ENCODE data around the gene GLRA3.
"Not testable (repeated sequence)": the region's sequence is repeated elsewhere in the genome, so short reads cannot be mapped to it uniquely, and the experiment has no call there.

Gene GLRA3

DNA sequence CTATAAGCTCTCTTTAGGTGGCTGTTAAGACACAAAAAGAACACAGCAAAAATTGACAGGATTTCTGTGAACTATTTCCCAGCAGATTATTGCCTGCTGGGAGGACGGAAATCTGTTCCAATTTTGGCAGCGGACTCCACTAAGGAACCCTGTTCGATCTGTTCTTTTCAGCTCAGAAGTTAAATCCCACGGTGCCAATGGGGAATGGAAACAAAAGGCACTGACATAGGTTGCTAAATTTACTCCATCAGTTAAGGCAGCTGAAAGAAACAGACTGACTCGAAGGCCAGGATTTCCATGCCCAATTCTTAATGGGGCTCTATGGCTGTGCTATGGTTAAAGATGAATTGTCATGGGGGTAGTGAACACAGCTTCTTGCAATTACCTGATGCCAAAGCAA is 180.2 kb downstream of the GLRA3 start:
- H3K4me3 ChIP-seq (ENCODE audit: low read length), result no peak overlapping the region
- DNase-seq (ENCODE audit: low read depth), result no peak
- TF ChIP-seq, protein P1, sequence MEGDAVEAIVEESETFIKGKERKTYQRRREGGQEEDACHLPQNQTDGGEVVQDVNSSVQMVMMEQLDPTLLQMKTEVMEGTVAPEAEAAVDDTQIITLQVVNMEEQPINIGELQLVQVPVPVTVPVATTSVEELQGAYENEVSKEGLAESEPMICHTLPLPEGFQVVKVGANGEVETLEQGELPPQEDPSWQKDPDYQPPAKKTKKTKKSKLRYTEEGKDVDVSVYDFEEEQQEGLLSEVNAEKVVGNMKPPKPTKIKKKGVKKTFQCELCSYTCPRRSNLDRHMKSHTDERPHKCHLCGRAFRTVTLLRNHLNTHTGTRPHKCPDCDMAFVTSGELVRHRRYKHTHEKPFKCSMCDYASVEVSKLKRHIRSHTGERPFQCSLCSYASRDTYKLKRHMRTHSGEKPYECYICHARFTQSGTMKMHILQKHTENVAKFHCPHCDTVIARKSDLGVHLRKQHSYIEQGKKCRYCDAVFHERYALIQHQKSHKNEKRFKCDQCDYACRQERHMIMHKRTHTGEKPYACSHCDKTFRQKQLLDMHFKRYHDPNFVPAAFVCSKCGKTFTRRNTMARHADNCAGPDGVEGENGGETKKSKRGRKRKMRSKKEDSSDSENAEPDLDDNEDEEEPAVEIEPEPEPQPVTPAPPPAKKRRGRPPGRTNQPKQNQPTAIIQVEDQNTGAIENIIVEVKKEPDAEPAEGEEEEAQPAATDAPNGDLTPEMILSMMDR (conservative IDR thresholded peaks at IDR 0.05; ENCODE audit: low read depth, low read length), result no peak

DNA sequence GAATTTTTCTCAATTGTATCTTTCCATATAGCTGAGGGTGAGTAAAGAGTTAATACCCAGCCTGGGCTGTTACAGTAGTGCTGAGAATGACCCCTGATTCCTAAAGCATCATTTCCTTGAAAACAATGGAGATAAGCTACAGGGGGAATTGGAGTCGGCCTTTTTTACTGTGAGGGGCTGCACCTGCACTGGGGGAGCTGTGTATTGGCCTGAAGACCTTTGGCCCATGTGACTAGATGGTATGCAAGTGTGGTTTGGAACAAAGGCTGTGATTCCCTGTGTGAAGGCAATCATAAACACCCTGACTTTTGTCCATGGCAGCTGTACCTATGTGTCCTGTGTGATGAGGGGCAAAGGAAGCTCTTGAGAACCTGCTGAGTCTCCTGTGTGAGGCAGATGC is 182.7 kb downstream of the GLRA3 start:
- TF ChIP-seq, protein P1 (conservative IDR thresholded peaks at IDR 0.05; ENCODE audit: low read depth, low read length), result no peak
- no peak overlapping the region for H3K4me3 ChIP-seq (ENCODE audit: low read length)
- no peak for DNase-seq (ENCODE audit: low read depth)

DNA sequence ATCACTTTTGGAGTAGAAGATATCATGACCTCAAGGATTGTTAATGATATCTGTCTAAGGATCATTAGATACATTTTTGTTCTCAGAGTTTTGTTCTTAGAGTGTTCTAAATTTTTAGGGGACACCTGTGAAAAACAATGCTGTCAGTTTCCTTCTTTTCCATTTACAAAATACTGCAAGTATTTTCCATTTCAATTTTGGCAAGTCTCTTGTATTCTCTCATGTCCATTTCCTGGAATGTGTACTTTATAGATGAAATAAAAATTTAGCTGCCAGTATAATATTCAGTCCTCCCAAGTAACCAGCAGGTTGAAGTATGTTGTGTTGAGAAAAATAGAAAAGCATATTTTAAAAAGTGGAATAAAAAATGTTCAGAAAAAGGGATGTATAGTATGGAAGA is 188.9 kb downstream of the GLRA3 start:
- no peak for DNase-seq (ENCODE audit: low read depth)
- H3K4me3 ChIP-seq (ENCODE audit: low read length), result no peak overlapping the region
- TF ChIP-seq, protein P1 (conservative IDR thresholded peaks at IDR 0.05; ENCODE audit: low read depth, low read length), result no peak

DNA sequence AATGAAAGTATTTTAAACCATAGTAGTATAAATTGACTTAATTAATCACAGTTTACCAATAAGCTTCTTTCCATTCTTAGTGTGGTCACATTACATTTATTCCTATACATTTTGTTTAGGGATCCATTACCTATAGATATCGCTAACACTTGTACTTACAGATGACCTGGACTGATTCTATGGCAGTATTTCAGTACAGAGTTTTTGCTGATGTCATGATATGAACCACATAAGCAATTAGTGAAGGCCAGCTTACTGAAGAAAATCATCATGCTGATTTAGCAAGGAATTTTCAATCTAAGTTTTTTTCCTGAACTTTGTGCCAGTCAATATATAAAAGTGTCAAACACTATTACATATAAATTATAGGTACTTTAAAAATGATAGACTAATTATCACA is 193.3 kb downstream of the GLRA3 start:
- TF ChIP-seq, protein P1 (conservative IDR thresholded peaks at IDR 0.05; ENCODE audit: low read depth, low read length), result no peak
- no peak overlapping the region for H3K4me3 ChIP-seq (ENCODE audit: low read length)
- DNase-seq (ENCODE audit: low read depth), result no peak

DNA sequence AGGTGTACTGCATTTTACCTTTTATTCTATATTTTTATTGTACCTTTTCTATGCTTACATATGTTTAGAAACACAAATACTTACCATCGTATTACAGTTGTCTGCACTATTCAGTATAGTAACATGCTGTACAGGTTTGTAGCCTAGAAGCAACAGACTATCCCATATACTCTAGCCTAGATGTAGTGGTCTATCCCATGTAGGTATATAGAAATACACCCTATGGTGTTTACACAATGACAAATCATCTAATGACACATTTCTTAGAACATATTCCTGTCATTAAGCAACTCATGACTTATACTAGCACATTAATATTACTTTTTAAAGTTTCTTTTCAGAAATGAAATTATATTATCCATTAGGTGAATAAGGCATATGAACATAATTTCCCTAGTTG is 195.6 kb downstream of the GLRA3 start:
- DNase-seq (ENCODE audit: low read depth), result no peak
- TF ChIP-seq, protein P1 (conservative IDR thresholded peaks at IDR 0.05; ENCODE audit: low read depth, low read length), result no peak
- no peak overlapping the region for H3K4me3 ChIP-seq (ENCODE audit: low read length)

DNA sequence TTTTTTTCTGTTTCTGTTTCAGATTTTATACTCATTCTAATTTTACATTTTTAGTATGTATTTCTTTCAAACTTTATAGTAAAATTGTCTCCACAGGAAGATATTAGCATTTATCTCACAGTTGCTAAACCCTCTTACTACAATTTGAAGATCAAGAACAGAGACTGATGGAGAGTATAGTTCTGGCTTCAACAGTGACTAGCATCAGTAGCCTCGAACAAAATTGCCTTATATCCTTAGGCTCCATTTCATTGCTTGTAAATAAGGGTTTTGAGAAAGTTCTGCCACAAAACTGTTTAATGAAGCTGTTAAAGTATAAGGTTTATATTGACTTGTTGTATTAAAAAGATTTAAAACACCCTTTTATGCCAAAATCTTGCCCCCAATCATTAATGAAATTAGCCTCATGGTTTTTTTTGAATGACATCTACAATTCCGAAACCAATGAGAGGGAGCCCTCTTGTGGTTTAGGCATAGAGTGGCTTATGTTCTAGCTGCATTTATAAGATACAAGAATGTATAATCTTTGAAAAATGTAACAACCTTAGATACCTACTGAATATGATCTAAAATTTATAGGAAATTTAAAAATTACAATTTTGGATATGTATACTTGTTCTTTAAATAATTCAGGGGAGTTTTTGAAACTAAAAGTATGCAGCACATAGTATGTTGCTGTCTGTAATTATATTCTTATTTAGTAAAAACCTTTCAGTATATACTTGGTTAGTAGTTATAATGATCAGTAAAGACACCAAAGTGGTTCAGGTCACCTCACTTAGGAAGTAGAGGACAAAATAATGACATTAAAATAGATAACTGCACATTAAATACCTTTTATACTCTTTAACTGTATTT is 196.9 kb downstream of the GLRA3 start:
- no peak overlapping the region for H3K4me3 ChIP-seq (ENCODE audit: low read length)
- peak; percentile 16 for DNase-seq (ENCODE audit: low read depth)
- TF ChIP-seq, protein P1 (conservative IDR thresholded peaks at IDR 0.05; ENCODE audit: low read depth, low read length), result peak; percentile 84

DNA sequence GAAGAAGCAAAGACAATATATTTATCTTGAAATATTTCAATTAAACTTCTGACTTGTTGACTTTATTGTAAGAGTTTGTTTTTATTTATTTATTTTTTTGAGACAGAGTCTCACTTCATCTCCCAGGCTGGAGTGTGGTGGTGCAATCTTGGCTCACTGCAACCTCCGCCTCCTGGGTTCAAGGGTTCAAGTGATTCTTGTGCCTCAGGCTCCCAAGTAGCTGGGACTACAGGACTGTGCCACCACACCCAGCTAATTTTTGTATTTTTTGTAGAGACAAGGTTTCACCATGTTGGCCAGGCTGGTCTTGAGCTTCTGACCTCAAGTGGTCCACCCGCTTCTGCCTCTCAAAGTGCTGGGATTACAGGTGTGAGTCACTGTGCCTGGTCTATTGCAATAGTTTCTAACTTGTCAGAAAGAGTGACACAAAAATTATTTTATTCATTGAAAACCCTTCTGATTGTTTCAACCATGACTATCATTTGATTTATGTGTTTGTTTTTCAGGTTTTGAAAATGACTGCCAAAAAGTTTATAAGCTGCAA is 199.1 kb downstream of the GLRA3 start:
- DNase-seq (ENCODE audit: low read depth); H3K4me3 ChIP-seq (ENCODE audit: low read length): not testable (repeated sequence)
